Uterus (tissue), 2 donors: ENCODE measurements around the gene ATF7.

Experiments used
- CTCF ChIP-seq, 4 experiments: fragments of 200-600 bp in 2 of 4; fragments of 450-650 bp in 2 of 4; sonication (generic) in 2 of 4; IDR thresholded peaks; one replicate each; pipeline ENCODE4 v1.5.1; 2016 to 2019; ENCODE audit warnings: antibody characterized with exemption in 4 of 4, mild to moderate bottlenecking in 2 of 4, moderate library complexity in 1 of 4
- POLR2A ChIP-seq, 2 donors: fragments of 450-650 bp; IDR thresholded peaks; one replicate each; pipeline ENCODE4 v1.6.1; 2016; ENCODE audit warnings: antibody characterized with exemption in 2 of 2, mild to moderate bottlenecking in 1 of 2, moderate library complexity in 1 of 2

- TF ChIP-seq CTCF (IDR thresholded peaks at IDR 0.05), result no peak
- no peak for TF ChIP-seq POLR2A (IDR thresholded peaks at IDR 0.05)
Observed at GRCh38 chr12:53592426-53592825, 33.8 kb downstream of the ATF7 start.
